HG02840 (cell line): Measurements from ENCODE around the gene DRG2.

Experiments used
- ATAC-seq: cut with Tn5 transposase; IDR thresholded peaks from one replicate; pipeline ENCODE4 v1.9.1; 2021; ENCODE audit warnings: mild to moderate bottlenecking, moderate library complexity, moderate number of reproducible peaks; ENCODE audit not compliant: unreplicated experiment, low FRiP score

The DRG2 gene

DNA sequence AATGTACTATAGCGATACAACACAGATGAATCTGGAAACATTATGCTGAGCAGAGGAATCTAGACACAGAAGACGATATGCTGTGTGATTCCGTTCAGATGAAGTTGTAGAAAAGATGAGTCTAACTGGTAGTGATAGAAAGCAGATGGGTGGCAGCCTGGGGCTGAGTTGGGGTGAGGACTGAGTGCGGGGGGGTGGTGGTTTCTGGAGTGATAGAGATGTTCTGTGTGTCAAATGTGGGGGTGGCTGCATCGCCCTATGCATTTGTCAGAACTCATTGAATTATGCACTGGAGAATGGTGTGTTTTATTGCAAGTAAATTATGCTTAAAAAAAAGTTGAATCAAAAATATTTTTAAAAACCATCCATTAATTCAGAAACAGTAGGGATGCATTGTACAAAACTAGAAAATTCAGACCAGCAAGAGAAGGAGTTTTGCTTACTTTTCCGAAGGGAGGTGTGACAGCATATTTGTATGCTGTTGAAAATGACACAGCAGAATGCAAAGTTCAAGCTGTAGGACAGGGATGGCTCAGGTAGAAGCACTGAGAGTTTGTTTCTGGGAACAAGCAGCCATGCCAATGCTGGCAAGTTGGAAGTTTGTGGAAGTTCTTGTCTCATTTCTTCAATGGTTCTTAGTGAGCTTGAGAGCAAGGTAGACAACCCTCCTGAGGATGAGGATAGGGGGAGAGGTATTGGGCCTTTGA is 13.0 kb upstream of the DRG2 start:
- ATAC-seq = no peak

- ATAC-seq = no peak
These were observed 10.8 kb upstream of the DRG2 start for GRCh38 chr17:18076936-18077335.

- ATAC-seq = no peak
These were observed 8.2 kb upstream of the DRG2 start for GRCh38 chr17:18079543-18079942.

GRCh38 chr17:18084256-18084655 is 3.5 kb upstream of the DRG2 start:
- no peak for ATAC-seq

- no peak for ATAC-seq
These were observed 1.9 kb downstream of the DRG2 start for GRCh38 chr17:18089613-18090012.

DNA sequence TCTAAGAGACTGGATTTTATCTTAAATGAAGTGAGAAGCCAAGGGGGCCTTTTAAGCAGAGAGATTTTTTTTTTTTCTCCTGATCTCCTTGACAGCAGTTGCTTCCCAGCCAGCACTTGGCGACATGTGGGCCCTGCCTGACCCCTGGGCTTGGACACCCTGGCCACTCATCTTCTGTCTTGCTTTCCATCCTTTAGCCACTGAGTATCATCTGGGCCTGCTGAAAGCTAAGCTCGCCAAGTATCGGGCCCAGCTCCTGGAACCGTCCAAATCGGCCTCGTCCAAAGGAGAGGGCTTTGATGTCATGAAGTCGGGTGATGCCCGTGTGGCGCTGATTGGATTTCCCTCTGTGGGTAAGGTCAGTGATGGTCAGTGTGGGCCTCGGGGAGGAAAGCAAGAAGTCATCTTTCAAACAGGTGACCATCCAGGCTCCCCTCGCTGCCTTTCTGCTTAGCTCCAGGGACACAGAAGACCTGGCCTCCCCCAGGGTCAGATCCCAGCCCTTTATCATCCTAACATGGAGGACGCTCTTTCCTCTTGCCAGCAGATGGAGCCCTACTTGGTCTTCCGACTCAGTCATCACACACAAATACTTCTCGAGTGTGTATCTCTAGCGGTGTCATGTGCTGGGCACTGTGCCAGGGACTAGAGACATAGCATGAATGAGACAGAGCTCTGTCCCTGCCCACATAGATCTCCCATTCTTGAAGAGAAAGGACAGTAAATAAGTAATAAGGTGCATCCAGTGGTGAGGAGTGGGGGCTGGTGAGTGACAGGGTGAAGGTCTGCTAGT is 6.1 kb downstream of the DRG2 start:
- no peak for ATAC-seq

DNA sequence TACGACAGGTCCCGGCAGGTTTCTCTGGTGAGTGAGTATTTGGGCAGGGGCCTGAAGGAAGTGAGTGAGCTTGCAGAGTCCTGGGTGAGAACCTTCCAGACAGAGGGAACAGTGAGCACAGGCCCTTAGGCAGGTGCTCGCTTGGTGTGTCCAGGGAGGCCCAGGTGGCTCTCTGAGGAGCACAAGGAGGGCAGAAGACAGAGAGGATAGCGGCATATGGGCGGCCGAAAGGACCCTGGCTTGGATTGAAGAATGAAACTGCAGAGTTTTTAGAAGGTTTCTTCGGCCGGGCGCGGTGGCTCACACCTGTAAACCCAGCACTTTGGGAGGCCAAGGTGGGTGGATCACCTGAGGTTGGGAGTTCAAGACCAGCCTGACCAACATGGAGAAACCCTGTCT is 6.7 kb downstream of the DRG2 start:
- ATAC-seq = no peak

DNA sequence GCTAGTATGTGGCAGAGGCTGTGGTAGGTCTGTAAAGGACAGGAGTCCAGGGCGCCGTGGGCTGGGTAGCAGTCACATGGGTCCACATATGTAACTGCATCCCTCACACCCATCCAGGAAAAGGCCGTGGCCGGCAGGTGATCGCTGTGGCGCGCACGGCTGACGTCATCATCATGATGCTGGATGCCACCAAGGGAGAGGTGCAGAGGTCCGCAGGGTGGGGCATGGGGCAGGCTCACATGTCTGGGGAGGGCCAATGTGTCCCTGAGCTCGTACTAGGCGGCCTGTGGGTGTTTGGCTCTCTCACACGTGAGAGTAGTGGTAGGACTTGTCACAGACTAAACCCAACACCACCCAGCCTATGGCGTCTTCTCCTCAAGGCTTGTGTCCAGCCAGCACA is 11.8 kb downstream of the DRG2 start:
- no peak for ATAC-seq

GRCh38 chr17:18100616-18101015 is 12.9 kb downstream of the DRG2 start:
- no peak for ATAC-seq

GRCh38 chr17:18101828-18102227 is 14.1 kb downstream of the DRG2 start:
- ATAC-seq = no peak

DNA sequence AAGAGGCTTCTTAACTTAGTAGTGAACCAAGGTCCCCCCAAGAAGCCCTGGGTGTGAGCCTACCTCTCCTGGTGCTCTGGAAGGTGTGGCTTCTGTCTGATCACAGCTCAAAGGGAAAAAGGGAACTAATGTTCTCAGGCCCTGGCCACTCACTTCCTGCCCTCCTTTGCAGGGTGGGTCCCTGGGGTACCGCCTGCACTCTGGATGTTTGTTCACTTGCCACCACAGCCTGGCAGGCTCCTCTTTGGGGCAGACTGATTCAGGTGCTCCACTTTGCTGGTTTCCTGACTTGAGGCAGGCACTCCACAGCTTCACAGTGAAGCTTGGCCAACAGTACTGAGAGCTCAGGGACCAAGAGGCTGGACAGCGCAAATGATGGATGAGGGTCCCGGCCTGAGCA is 14.9 kb downstream of the DRG2 start:
- no peak for ATAC-seq

DNA sequence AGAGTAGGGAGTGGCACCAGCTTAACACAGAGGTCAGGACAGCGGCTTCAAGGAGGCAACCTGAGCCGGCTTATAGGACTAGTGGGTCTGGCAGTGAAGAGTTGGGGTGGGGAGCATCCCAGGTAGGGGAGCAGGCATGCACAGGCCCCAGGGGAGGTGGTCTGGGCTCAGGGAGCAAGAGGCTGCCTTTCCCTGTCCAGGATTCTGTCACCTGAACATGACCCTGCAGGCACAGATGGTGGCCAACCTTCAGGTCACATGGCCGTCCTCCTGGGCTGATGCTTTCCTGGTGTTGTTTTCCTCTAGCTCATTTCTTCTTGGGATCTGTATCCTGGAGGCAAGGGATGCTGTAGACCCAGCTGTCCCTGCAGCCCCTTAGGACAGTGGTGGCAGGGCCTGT is 17.3 kb downstream of the DRG2 start:
- ATAC-seq = no peak

GRCh38 chr17:18105595-18105994 is 17.8 kb downstream of the DRG2 start:
- no peak for ATAC-seq

DNA sequence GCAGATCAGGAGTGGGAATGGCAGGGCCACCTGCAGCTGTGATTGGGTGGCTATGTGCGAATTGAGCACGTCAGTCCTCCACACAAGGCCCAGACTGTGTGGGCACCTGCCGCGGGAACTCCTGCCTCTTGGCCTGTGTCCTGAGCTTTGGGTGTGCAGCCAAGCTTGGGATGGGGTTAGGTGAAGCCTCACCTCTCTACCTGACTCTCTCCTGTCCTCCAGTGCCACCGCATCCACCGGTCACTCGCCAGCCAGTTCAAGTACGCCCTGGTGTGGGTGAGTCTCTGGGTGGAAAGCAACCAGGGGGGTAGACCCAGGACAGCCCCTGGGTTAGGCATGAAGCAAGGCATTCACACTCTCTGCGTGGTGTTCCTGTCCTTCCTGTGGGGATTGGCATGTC is 18.5 kb downstream of the DRG2 start:
- no peak for ATAC-seq

DNA sequence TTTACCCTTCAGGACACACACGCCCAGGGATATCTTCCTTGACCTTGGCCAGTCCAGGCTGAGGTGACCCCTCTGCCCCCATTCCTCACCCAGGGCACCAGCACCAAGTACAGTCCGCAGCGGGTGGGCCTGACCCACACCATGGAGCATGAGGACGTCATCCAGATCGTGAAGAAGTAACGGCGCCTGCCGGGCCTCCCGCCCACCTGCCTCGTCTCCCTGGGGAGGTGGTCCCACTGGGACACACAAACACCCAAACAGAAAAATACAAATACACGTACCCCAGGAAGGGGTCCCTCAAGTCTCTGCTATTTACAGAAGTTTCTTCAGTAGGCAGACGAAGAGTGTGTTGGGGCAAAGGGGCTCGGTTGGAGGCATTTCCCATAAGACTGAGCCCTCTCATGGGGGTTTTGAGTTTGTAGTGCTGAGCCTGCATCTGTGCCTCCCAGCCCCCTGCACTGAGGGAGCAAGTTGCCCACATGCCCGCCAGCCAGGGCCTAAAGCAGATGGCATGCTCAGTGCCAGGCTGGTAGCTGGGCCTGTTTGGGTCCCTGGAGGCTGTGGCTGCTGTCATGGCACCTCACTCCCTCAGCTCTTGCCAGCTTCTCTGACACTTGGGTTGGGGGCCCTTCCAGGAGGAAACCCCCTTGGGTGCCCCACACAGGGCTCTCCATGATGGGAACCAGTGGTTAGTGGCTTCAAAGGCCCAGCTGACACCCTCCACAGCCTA is 19.5 kb downstream of the DRG2 start:
- ATAC-seq = no peak

GRCh38 chr17:18107971-18108370 is 20.2 kb downstream of the DRG2 start:
- no peak for ATAC-seq

DNA sequence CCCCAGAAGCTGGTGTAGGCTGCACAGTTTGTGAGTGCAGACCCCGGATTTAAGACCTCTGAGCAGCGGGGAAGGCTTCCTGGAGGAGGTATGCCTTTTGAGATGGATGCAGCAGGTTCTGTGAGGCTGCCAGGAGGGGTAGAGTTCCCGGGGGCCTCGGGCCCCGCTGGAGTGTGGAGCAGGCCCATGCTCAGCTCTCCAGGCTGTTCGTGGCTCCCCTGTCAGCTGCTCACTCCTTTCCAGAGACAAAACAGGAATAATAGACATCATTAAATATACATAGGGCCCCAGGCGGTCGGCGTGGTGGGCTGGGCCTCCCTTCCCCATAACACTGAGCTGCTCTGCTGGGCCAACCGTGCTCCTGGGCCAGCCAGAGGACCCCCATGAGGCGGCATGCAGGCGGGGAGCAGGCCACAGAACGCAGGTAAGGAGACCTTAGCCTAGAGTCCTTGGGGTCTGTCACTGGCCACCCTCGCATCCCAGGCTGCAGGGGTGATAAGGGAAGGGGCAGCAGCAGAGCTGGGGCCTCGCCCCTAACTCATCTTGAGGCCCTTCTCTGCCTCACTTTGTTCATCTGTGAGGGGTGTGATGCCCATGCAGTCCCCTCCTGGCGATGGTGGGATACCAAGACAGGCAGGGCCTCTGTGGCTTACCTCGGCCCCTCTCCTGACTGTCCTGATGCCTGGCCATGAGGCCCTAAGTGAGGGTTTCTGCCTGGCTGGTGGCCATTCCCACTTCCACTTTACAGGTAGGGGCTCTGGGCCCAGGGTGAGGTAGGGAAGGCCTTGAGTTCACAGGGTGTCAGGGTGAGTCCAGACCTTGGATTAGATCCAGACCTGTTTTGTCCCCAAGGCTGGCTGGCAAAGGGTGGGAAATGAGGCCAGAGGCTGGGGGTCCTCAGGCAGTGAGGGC is 20.9 kb downstream of the DRG2 start, which contains the start of gene MYO15A:
Gene MYO15A, plus strand, starts transcription at position 356 of the 912 bp plus-strand sequence. CDS start 10,045 bp downstream, outside the sequence.
- no peak for ATAC-seq

- ATAC-seq = no peak
These were observed 22.3 kb downstream of the DRG2 start for GRCh38 chr17:18109935-18110485.

- ATAC-seq = no peak
These were observed 22.9 kb downstream of the DRG2 start for GRCh38 chr17:18110636-18111145.
